ENCODE measurements around the gene TTC7B. TPM values are rescaled to one million over a fixed set of nuclear protein-coding genes. Genes with fewer than 3 reads are reported as not detected.

The TTC7B gene
- total RNA-seq, 4 donors from 2014 or later = 0.18 to 53.6 (median 11.2) TPM

GRCh38 chr14:90581745-90582144 lies 234.5 kb downstream of the TTC7B start:
- Histone ChIP-seq H3K27me3 (no peaks in the 10 kb centered on the region), H3K36me3 (no peaks in the 10 kb centered on the region), H3K9me3 (no peaks in the 10 kb centered on the region), H3K27ac (no peak overlapping the region), H3K4me3 (no peak overlapping the region), H3K4me1 (no peaks in the 10 kb centered on the region)
- no peak for DNase-seq
- TF ChIP-seq CTCF (IDR thresholded peaks at IDR 0.05) (no peak), POLR2A (IDR thresholded peaks at IDR 0.05) (no peak)

- Histone ChIP-seq H3K4me3 (no peak overlapping the region), H3K27me3 (no peaks in the 10 kb centered on the region), H3K27ac (no peak overlapping the region), H3K36me3 (no peaks in the 10 kb centered on the region), H3K9me3 (no peaks in the 10 kb centered on the region), H3K4me1 (no peaks in the 10 kb centered on the region)
- no peak for DNase-seq
- TF ChIP-seq POLR2A (IDR thresholded peaks at IDR 0.05) = no peak
- no peak for TF ChIP-seq CTCF (IDR thresholded peaks at IDR 0.05)
Measured at GRCh38 chr14:90580377-90581335, 235.6 kb downstream of the TTC7B start.

GRCh38 chr14:90579816-90580215 lies 236.4 kb downstream of the TTC7B start:
- H3K36me3 ChIP-seq = no peaks in the 10 kb centered on the region
- no peak overlapping the region for H3K27ac ChIP-seq
- H3K4me3 ChIP-seq = no peak overlapping the region
- TF ChIP-seq POLR2A (IDR thresholded peaks at IDR 0.05) = no peak
- no peaks in the 10 kb centered on the region for H3K27me3 ChIP-seq
- no peaks in the 10 kb centered on the region for H3K9me3 ChIP-seq
- no peaks in the 10 kb centered on the region for H3K4me1 ChIP-seq
- no peak for DNase-seq

- no peak for TF ChIP-seq CTCF (IDR thresholded peaks at IDR 0.05)
- no peak for TF ChIP-seq POLR2A (IDR thresholded peaks at IDR 0.05)
- no peak overlapping the region for H3K27ac ChIP-seq
- no peak overlapping the region for H3K4me3 ChIP-seq
Measured at GRCh38 chr14:90579088-90579487, 237.1 kb downstream of the TTC7B start.

GRCh38 chr14:90578283-90578985 lies 237.8 kb downstream of the TTC7B start:
- no peaks in the 10 kb centered on the region for H3K36me3 ChIP-seq
- H3K9me3 ChIP-seq = no peaks in the 10 kb centered on the region
- TF ChIP-seq POLR2A (IDR thresholded peaks at IDR 0.05) = no peak
- TF ChIP-seq CTCF (IDR thresholded peaks at IDR 0.05) = no peak
- H3K27ac ChIP-seq = no peak overlapping the region
- peak in 1 of 3 donors; percentile 44 for DNase-seq
- no peaks in the 10 kb centered on the region for H3K4me1 ChIP-seq
- H3K27me3 ChIP-seq = no peaks in the 10 kb centered on the region
- no peak overlapping the region for H3K4me3 ChIP-seq

More at GRCh38 chr14:90579088-90579487, 237.1 kb downstream of the TTC7B start:
- no peaks in the 10 kb centered on the region for H3K27me3 ChIP-seq
- no peaks in the 10 kb centered on the region for H3K4me1 ChIP-seq
- H3K9me3 ChIP-seq = no peaks in the 10 kb centered on the region
- DNase-seq = no peak
- H3K36me3 ChIP-seq = no peaks in the 10 kb centered on the region

Data from Peyer's patch (tissue), 4 donors.